Tibial nerve (tissue), 4 donors: ENCODE results near the gene PGC. TPM values are rescaled to one million over a fixed set of nuclear protein-coding genes. Genes with fewer than 3 reads are reported as not detected.

Source experiments
- DNase-seq, 2 donors: peaks; one replicate each; pipeline ENCODE4 v3.0.0-alpha.2; 2019; ENCODE audit warnings: low spot score in 2 of 2
- H3K27ac ChIP-seq, 4 donors: fragments of 200-600 bp; sonication (generic) in 3 of 4; one replicate each; pipeline ENCODE4 v1.5.1; 2017 to 2019; ENCODE audit warnings: mild to moderate bottlenecking in 1 of 4
- H3K27me3 ChIP-seq, 2 donors: fragments of 200-600 bp; sonication (generic) in 1 of 2; one replicate each; pipeline versions ENCODE4 v1.5.1 to v1.6.0; 2017 to 2019
- H3K36me3 ChIP-seq, 3 donors: fragments of 200-600 bp; sonication (generic); one replicate each; pipeline ENCODE4 v1.5.1; 2018 to 2019
- H3K4me1 ChIP-seq, 4 donors: fragments of 200-600 bp; sonication (generic) in 3 of 4; one replicate each; pipeline ENCODE4 v1.5.1; 2017 to 2019
- H3K4me3 ChIP-seq, 4 donors: fragments of 200-600 bp; sonication (generic) in 3 of 4; one replicate each; pipeline ENCODE4 v1.5.1; 2017 to 2019; ENCODE audit warnings: mild to moderate bottlenecking in 1 of 4, moderate library complexity in 1 of 4
- H3K9me3 ChIP-seq, 4 donors: fragments of 200-600 bp; sonication (generic) in 3 of 4; one replicate each; pipeline ENCODE4 v1.5.1; 2017 to 2019
- CTCF ChIP-seq, 5 experiments: fragments of 200-600 bp in 3 of 5; fragments of 450-650 bp in 2 of 5; sonication (generic) in 3 of 5; IDR thresholded peaks; one replicate each; pipeline ENCODE4 v1.5.1; 2016 to 2019; ENCODE audit warnings: antibody characterized with exemption in 5 of 5, mild to moderate bottlenecking in 3 of 5, moderate library complexity in 2 of 5
- EP300 ChIP-seq, 2 donors: sonication (generic); formaldehyde crosslinking; IDR thresholded peaks; one replicate each; pipeline ENCODE4 v1.6.1; 2017; ENCODE audit warnings: antibody characterized with exemption in 2 of 2, mild to moderate bottlenecking in 1 of 2
- POLR2A ChIP-seq, 2 donors: fragments of 450-650 bp; IDR thresholded peaks; one replicate each; pipeline ENCODE4 v1.6.1; 2017; ENCODE audit warnings: antibody characterized with exemption in 2 of 2, mild to moderate bottlenecking in 2 of 2, moderate library complexity in 2 of 2
- WGBS, 2 donors: methylation state at CpG; one replicate each; pipeline ENCODE4 v1.1.5; 2018; 5-methylcytosine and 5-hydroxymethylcytosine counted together
- total RNA-seq, 4 donors: library from RNA; depleted of rRNA; stranded (reverse); fragments of >200 nt; gene quantifications; one replicate each; pipeline ENCODE4 v1.1.0, GENCODE V29; 2016

Gene PGC
- total RNA-seq, 4 donors from 2014 or later, result not detected

GRCh38 chr6:41780551-41781365, 33.6 kb upstream of the PGC start, which contains the start of gene PRICKLE4:
TSS of gene PRICKLE4 (plus strand) at chr6:41780782. CDS start at chr6:41783474, 2,692 bp downstream.
- WGBS, 2 donors, result 1% methylated on average over 22 to 31 of the region's 36 CpGs
- TF ChIP-seq EP300 (IDR thresholded peaks at IDR 0.05) (no peak), POLR2A (IDR thresholded peaks at IDR 0.05) (no peak), CTCF (IDR thresholded peaks at IDR 0.05) (no peak)
- Histone ChIP-seq H3K4me3 (peak within 1 kb of the TSS; percentile 58 to 89 (median 70)), H3K9me3 (no peaks in the 10 kb centered on the region), H3K4me1 (peaks cover 2 to 67% (median 28%) of the 10 kb centered on the region in 4 donors), H3K36me3 (peaks cover 0 to 19% (median 0%) of the 10 kb centered on the region in 3 donors), H3K27ac (peak within 1 kb of the TSS; percentile 73 to 91 (median 80)), H3K27me3 (no peaks in the 10 kb centered on the region)
- peak in 1 of 2 donors; percentile 42 for DNase-seq

- DNase-seq, result peak; percentile 94 to 96
- 0% methylated on average over 43 to 48 of the region's 73 CpGs for WGBS, 2 donors
- Histone ChIP-seq H3K4me3 (peak within 1 kb of the TSS; percentile 58 to 89 (median 70)), H3K36me3 (peaks cover 0 to 27% (median 0%) of the 10 kb centered on the region in 3 donors), H3K27me3 (no peaks in the 10 kb centered on the region), H3K9me3 (no peaks in the 10 kb centered on the region), H3K27ac (peak within 1 kb of the TSS; percentile 73 to 91 (median 80)), H3K4me1 (peaks cover 0 to 59% (median 23%) of the 10 kb centered on the region in 4 donors)
- TF ChIP-seq CTCF (IDR thresholded peaks at IDR 0.05) (peak; percentile 95 to 99 (median 98)), EP300 (IDR thresholded peaks at IDR 0.05) (peak; percentile 16 to 79), POLR2A (IDR thresholded peaks at IDR 0.05) (peak in 1 of 2 donors; percentile 49)
Measured at GRCh38 chr6:41779788-41780550, 32.8 kb upstream of the PGC start, which contains the start of gene FRS3. TSS of gene FRS3 (minus strand) at chr6:41779900. CDS start at chr6:41776987, 2,913 bp downstream.

GRCh38 chr6:41779336-41779735, 32.1 kb upstream of the PGC start:
- peaks cover 0 to 53% (median 18%) of the 10 kb centered on the region in 4 donors for H3K4me1 ChIP-seq
- H3K4me3 ChIP-seq, result peak overlapping the region; percentile 58 to 89 (median 61)
- H3K27me3 ChIP-seq, result no peaks in the 10 kb centered on the region
- 1 to 2% methylated on average over 12 to 16 of the region's 16 CpGs for WGBS, 2 donors
- no peaks in the 10 kb centered on the region for H3K9me3 ChIP-seq
- TF ChIP-seq CTCF (IDR thresholded peaks at IDR 0.05) (no peak), EP300 (IDR thresholded peaks at IDR 0.05) (no peak), POLR2A (IDR thresholded peaks at IDR 0.05) (no peak)
- peak overlapping the region in 3 of 4 donors; percentile 36 to 91 (median 60) for H3K27ac ChIP-seq
- DNase-seq, result no peak
- peaks cover 0 to 33% (median 0%) of the 10 kb centered on the region in 3 donors for H3K36me3 ChIP-seq

GRCh38 chr6:41778895-41779294, 31.7 kb upstream of the PGC start:
- DNase-seq, result no peak
- Histone ChIP-seq H3K27ac (peak overlapping the region in 2 of 4 donors; percentile 60 to 91), H3K4me3 (peak overlapping the region; percentile 58 to 89 (median 61))

More at GRCh38 chr6:41778895-41779294, 31.7 kb upstream of the PGC start:
- Histone ChIP-seq H3K36me3 (peaks cover 0 to 37% (median 0%) of the 10 kb centered on the region in 3 donors), H3K4me1 (peaks cover 0 to 48% (median 17%) of the 10 kb centered on the region in 4 donors), H3K9me3 (no peaks in the 10 kb centered on the region), H3K27me3 (no peaks in the 10 kb centered on the region)
- WGBS, 2 donors, result 19 to 38% methylated on average over 6 of the region's 6 CpGs
- no peak for TF ChIP-seq CTCF (IDR thresholded peaks at IDR 0.05)
- no peak for TF ChIP-seq POLR2A (IDR thresholded peaks at IDR 0.05)
- no peak for TF ChIP-seq EP300 (IDR thresholded peaks at IDR 0.05)
